Measurements from ENCODE around the gene SHROOM3.

The SHROOM3 gene

DNA sequence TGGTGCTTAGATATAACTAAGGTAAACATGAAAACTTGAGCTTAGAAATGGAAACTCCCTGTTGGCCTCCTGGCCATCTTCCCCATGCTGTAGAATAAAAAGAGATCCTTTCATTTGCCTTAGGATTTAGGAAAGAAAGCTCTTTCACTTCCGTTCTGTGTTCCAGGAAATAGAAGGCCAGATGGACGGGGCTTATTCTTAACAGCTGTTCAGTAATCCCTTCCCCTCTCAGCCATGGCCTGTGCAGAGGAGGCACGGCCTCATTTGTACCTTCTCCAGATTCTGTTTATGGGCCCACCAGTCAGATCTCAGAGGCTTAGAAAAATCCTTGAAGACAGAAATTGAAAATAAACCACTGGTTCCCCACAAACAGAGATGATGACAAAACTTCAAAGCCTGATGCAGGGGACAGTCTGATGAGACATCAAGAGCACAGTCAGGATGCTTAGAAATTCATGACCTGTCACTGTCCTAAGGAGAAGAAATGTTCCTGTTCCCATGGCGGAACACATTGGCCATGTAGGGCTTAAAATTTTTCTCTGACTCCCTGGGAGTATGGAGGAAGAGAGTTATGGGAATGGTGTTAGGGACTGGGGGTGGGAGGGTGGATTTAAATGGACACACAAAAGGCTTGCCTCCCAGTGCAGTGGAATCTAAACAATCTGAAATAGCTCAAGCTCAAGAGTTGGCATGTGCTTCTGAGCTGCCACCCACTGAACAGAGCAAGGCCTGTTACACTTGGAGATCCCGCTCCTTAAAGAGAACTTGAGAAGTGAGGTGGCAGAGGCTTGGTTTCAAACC, 274.1 kb downstream of the SHROOM3 start:
- CTCF ChIA-PET: interaction anchor here (0.7 to 1.2 kb wide), 2 partner anchors 14 to 16 kb away, joined by 3 to 5 read pairs; no protein-coding TSS in a partner anchor
- POLR2A ChIA-PET: no interaction called here

DNA sequence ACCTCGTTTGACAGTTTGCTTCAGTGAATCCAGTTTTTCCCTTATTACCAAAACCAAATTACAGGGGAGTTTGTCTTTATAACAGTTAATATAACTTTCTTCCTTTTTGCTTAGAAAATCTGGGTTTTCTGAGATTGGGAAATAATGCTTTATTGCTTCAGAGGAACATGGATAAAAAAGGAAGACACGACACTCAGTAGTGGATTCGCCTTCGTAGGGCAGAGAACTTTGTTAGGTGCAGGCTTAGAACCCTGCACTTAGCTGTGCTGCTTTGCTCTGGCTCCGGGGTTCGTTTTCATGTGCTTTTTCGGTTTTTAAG, 274.7 kb downstream of the SHROOM3 start:
- no peak for DNase-seq (ENCODE audit: low read depth, low spot score)
- TF ChIP-seq, protein P1, sequence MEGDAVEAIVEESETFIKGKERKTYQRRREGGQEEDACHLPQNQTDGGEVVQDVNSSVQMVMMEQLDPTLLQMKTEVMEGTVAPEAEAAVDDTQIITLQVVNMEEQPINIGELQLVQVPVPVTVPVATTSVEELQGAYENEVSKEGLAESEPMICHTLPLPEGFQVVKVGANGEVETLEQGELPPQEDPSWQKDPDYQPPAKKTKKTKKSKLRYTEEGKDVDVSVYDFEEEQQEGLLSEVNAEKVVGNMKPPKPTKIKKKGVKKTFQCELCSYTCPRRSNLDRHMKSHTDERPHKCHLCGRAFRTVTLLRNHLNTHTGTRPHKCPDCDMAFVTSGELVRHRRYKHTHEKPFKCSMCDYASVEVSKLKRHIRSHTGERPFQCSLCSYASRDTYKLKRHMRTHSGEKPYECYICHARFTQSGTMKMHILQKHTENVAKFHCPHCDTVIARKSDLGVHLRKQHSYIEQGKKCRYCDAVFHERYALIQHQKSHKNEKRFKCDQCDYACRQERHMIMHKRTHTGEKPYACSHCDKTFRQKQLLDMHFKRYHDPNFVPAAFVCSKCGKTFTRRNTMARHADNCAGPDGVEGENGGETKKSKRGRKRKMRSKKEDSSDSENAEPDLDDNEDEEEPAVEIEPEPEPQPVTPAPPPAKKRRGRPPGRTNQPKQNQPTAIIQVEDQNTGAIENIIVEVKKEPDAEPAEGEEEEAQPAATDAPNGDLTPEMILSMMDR (IDR thresholded peaks at IDR 0.05; ENCODE audit: insufficient read depth, low read length, missing control alignments): no peak
- H3K4me3 ChIP-seq (ENCODE audit: low read depth, low read length): no peak overlapping the region
- CTCF ChIA-PET: interaction anchor here (0.9 kb wide), 1 partner anchor 11 kb away, joined by 3 read pairs; no protein-coding TSS in a partner anchor
- POLR2A ChIA-PET: no interaction called here

More for the DNA sequence above, 274.1 kb downstream of the SHROOM3 start:
- DNase-seq (ENCODE audit: low read depth, low spot score): peak; percentile 36
- H3K4me3 ChIP-seq (ENCODE audit: low read depth, low read length): no peak overlapping the region
- TF ChIP-seq, protein P1 (IDR thresholded peaks at IDR 0.05; ENCODE audit: insufficient read depth, low read length, missing control alignments): no peak

- no peak overlapping the region for H3K4me3 ChIP-seq (ENCODE audit: low read depth, low read length)
- CTCF ChIA-PET: interaction anchor here (0.7 to 2.5 kb wide), 4 partner anchors 10 to 240 kb away, joined by 3 to 18 read pairs (median 4); no protein-coding TSS in a partner anchor
- POLR2A ChIA-PET: no interaction called here
- TF ChIP-seq, protein P1 (IDR thresholded peaks at IDR 0.05; ENCODE audit: insufficient read depth, low read length, missing control alignments): no peak
- DNase-seq (ENCODE audit: low read depth, low spot score): no peak
Observed at GRCh38 chr4:76712564-76712963, 277.5 kb downstream of the SHROOM3 start.

GRCh38 chr4:76714226-76714625, 279.2 kb downstream of the SHROOM3 start:
- TF ChIP-seq, protein P1 (IDR thresholded peaks at IDR 0.05; ENCODE audit: insufficient read depth, low read length, missing control alignments): no peak
- no peak overlapping the region for H3K4me3 ChIP-seq (ENCODE audit: low read depth, low read length)
- ChIA-PET POLR2A (no interaction called here), CTCF (interaction anchor here (2.5 kb wide), 1 partner anchor 8 kb away, joined by 18 read pairs; no protein-coding TSS in a partner anchor)
- no peak for DNase-seq (ENCODE audit: low read depth, low spot score)

DNA sequence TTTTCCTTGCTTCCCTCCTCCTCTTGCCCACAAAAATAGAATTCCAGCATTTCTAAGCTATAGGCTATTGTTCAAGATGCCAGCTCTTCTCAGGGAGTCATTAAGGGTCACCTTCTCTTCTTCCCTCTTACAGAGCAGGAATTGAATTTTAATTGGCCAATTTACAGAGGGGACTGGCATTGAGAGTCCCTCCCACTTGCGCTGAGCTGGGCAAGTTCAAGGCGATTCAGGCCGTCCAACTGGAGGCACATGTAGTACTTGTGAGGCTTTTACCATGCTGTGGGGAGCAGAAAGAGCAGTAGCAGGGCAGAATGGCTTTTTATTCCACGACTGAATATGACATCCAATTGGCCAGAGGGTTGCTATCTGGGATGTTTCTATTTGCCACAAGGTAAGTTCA, 281.0 kb downstream of the SHROOM3 start:
- no peak overlapping the region for H3K4me3 ChIP-seq (ENCODE audit: low read depth, low read length)
- TF ChIP-seq, protein P1 (IDR thresholded peaks at IDR 0.05; ENCODE audit: insufficient read depth, low read length, missing control alignments): no peak
- DNase-seq (ENCODE audit: low read depth, low spot score): no peak
- ChIA-PET POLR2A (no interaction called here), CTCF (interaction anchor here (0.8 to 1.2 kb wide), 2 partner anchors 10 to 16 kb away, joined by 4 to 5 read pairs; no protein-coding TSS in a partner anchor)

DNA sequence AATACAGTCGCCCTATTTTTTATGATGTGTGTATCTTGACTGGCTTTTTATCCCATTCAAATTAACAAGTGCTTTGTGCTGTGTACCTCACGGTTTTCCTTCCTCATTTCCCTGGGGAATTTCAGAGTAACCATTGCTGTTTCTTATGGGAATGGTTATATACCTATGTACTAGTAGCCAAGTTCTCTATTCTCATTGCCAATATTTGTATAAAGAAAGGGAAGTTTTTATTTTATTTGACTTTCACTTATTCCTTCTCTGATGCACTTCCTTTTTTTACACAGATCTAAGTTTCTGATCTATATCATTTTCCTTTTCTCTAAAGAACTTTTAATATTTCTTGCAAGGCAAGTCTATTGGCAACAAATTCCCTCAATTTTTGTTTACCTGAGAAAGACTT, 281.6 kb downstream of the SHROOM3 start:
- TF ChIP-seq, protein P1 (IDR thresholded peaks at IDR 0.05; ENCODE audit: insufficient read depth, low read length, missing control alignments): no peak
- POLR2A ChIA-PET: no interaction called here
- no peak for DNase-seq (ENCODE audit: low read depth, low spot score)
- CTCF ChIA-PET: no interaction called here
- H3K4me3 ChIP-seq (ENCODE audit: low read depth, low read length): no peak overlapping the region
